ENCODE results near the gene CYP21A2.

The CYP21A2 gene

GRCh38 chr6:32085759-32086459 is 47.7 kb downstream of the CYP21A2 start:
- Histone ChIP-seq H3K4me3 (replicated peaks; ENCODE audit: low read depth, low read length) (no peak overlapping the region), H3K27me3 (replicated peaks; ENCODE audit: control insufficient read depth, insufficient read depth, low read length) (peaks cover 4% of the 10 kb centered on the region), H3K36me3 (ENCODE audit: control insufficient read depth, insufficient read depth, low read length) (no peaks in the 10 kb centered on the region)
- TF ChIP-seq, protein P1, sequence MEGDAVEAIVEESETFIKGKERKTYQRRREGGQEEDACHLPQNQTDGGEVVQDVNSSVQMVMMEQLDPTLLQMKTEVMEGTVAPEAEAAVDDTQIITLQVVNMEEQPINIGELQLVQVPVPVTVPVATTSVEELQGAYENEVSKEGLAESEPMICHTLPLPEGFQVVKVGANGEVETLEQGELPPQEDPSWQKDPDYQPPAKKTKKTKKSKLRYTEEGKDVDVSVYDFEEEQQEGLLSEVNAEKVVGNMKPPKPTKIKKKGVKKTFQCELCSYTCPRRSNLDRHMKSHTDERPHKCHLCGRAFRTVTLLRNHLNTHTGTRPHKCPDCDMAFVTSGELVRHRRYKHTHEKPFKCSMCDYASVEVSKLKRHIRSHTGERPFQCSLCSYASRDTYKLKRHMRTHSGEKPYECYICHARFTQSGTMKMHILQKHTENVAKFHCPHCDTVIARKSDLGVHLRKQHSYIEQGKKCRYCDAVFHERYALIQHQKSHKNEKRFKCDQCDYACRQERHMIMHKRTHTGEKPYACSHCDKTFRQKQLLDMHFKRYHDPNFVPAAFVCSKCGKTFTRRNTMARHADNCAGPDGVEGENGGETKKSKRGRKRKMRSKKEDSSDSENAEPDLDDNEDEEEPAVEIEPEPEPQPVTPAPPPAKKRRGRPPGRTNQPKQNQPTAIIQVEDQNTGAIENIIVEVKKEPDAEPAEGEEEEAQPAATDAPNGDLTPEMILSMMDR (IDR thresholded peaks at IDR 0.05; ENCODE audit: insufficient read depth, low read length, poor library complexity, severe bottlenecking): peak; percentile 16
- no peak for DNase-seq (ENCODE audit: extremely low read depth, insufficient read length)

DNA sequence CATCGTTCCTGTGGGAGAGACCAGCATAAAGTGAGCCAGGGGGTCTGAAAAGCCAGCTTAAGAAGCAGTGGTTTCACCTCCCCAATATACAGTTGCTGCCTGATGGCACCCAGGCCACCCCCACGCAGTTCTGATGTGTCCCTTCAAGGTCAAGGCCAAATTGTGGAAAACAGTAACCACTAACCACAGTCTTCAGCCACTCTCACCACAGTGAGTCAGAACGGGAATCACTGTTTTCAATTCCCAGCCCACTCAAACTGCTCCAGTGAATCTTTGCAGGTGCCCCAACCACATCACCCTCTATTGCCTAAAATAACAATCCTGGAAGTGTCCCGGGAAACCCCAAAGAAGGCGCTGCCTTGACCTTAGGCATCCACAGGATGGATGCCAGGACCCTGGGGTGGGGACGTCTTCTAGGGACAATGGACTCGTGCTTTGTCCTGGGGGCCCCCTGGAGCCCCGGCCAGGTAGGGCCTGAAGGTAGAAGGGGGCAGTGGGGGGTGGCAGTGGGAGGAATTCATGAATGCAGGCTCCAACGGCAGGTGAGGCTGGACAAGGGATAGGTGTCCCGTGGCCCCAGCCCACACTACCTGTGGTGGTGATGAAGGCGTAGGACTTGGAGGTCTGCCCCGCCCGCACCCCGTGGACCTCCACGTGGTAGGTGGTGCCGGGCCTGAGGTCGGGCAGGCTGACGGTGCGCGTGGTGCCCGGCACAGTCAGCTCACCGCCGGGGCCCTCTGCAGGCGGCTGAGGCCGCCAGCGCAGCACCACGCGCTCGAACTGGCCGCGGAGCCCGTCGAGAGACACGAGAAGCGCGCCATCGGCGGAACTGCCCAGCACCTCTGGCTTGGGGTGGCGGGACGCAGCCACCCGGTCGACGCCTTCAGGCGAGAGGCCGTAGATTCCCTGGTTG is 48.7 kb downstream of the CYP21A2 start:
- Histone ChIP-seq H3K4me3 (replicated peaks; ENCODE audit: low read depth, low read length) (no peak overlapping the region), H3K36me3 (ENCODE audit: control insufficient read depth, insufficient read depth, low read length) (no peaks in the 10 kb centered on the region), H3K27me3 (replicated peaks; ENCODE audit: control insufficient read depth, insufficient read depth, low read length) (peaks cover 4% of the 10 kb centered on the region)
- TF ChIP-seq, protein P1 (IDR thresholded peaks at IDR 0.05; ENCODE audit: insufficient read depth, low read length, poor library complexity, severe bottlenecking): no peak
- DNase-seq (ENCODE audit: extremely low read depth, insufficient read length): peak; percentile 48

GRCh38 chr6:32087574-32088486 is 49.6 kb downstream of the CYP21A2 start:
- peak; percentile 63 for DNase-seq (ENCODE audit: extremely low read depth, insufficient read length)
- TF ChIP-seq, protein P1 (IDR thresholded peaks at IDR 0.05; ENCODE audit: insufficient read depth, low read length, poor library complexity, severe bottlenecking): peak; percentile 70
- H3K27me3 ChIP-seq (replicated peaks; ENCODE audit: control insufficient read depth, insufficient read depth, low read length): peaks cover 3% of the 10 kb centered on the region
- H3K36me3 ChIP-seq (ENCODE audit: control insufficient read depth, insufficient read depth, low read length): no peaks in the 10 kb centered on the region
- H3K4me3 ChIP-seq (replicated peaks; ENCODE audit: low read depth, low read length): no peak overlapping the region

DNA sequence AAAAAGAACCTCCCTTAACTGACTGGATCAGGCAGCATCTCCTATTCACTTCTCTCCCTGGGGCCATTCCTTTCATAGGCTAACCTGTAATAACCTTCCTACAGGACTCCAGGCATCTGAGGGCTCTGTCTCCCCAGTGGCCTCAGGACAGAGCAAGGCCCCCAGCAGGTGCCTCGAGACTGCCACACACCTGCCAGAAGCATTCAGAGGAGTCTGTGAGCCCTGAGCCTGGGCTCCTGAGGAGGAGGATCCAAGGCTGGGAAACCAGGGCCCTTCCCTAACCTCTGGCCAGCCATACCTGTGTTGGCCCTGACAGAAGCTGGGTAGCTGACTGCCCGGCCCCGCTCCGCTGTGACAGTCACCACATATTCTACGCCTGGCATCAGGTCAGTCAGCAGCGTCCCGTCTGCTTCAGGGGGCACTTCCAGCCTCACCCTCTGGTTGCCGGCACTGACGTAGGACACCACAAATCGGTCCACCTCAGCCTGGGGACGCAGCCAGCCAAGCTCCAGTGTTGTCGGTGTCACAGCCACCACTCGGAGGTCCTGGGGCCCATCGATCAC is 50.4 kb downstream of the CYP21A2 start:
- no peak overlapping the region for H3K4me3 ChIP-seq (replicated peaks; ENCODE audit: low read depth, low read length)
- no peak for DNase-seq (ENCODE audit: extremely low read depth, insufficient read length)
- no peaks in the 10 kb centered on the region for H3K36me3 ChIP-seq (ENCODE audit: control insufficient read depth, insufficient read depth, low read length)
- TF ChIP-seq, protein P1 (IDR thresholded peaks at IDR 0.05; ENCODE audit: insufficient read depth, low read length, poor library complexity, severe bottlenecking): no peak
- H3K27me3 ChIP-seq (replicated peaks; ENCODE audit: control insufficient read depth, insufficient read depth, low read length): peaks cover 3% of the 10 kb centered on the region
